ENCODE measurements around the gene NGEF.

The NGEF gene

DNA sequence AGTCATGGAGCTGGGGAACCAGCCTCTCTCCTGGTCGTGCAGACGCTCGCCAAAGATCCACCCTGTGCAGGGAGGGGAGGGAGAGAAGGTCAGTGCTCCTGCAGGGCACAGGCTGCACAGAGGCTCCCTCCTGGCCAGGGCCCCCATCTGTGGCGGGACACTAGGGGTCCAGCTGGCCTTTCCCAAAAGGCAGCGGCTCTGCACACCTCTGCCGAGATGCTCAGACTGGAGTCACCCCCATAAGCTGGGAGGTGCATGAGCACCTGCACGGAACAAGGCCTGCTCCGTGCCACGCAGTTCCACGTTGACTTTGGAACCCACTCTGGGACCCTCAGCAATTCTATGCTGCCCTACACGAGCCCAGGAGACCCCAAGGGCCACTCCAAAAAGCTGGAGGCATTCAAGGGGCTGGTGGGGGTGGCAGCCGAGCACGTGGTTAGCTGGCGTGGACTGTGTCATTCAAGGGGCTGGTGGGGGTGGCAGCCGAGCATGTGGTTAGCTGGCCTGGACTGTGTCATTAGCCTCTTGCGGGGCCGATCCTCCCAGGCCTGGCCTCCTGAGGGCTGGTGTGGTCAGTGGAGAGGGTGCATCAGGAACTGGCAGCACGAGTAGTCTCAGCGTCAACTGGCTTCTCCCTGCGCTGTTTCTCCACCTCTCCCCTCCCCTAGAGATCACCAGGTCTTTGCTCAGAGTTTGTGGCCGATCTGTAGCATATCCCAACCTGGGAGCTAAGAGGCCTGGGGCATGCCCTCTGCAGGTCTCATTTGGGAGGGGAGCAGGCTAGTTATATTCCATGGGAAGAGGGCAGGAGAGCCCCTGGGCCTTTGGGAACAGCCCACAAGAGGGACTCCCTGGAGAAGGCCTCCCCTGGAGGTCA is 133.2 kb downstream of the NGEF start:
- no CpG with 5 or more reads among the region's 21 CpGs for WGBS (ENCODE audit: extremely low coverage, insufficient coverage, insufficient read length)
- Histone ChIP-seq H3K27ac (ENCODE audit: low read depth, low read length) (no peak overlapping the region), H3K23ac (ENCODE audit: low read length) (no peak overlapping the region)

GRCh38 chr2:232878855-232879617 is 134.0 kb downstream of the NGEF start:
- Histone ChIP-seq H4K8ac (ENCODE audit: low read depth, low read length) (no peak overlapping the region), H2AK5ac (ENCODE audit: low read length) (no peak overlapping the region), H3K36me3 (ENCODE audit: control insufficient read depth in 1 of 2, insufficient read depth in 2 of 2, low read length in 2 of 2) (peaks cover 0 to 1% of the 10 kb centered on the region in 2 experiments), H3K4me3 (ENCODE audit: low read depth, low read length) (no peak overlapping the region), H4K91ac (ENCODE audit: low read depth, low read length) (no peak overlapping the region), H2AFZ (ENCODE audit: insufficient read depth, low read length, poor library complexity) (no peak overlapping the region), H2BK12ac (ENCODE audit: low read length) (no peak overlapping the region), H3K9ac (ENCODE audit: low read length) (no peak overlapping the region), H3K14ac (ENCODE audit: low read length) (no peak overlapping the region), H2BK120ac (ENCODE audit: insufficient read depth, low read length, poor library complexity) (no peak overlapping the region), H3K4me2 (ENCODE audit: low read length) (no peak overlapping the region), H3K79me2 (ENCODE audit: control insufficient read depth, insufficient read depth, low read length, poor library complexity) (no peaks in the 10 kb centered on the region), H3K9me3 (ENCODE audit: insufficient read depth, low read depth, low read length) (no peaks in the 10 kb centered on the region), H3K23ac (ENCODE audit: low read length) (no peak overlapping the region), H2BK5ac (ENCODE audit: low read depth, low read length, poor library complexity) (no peak overlapping the region), H3K27ac (ENCODE audit: low read depth, low read length) (no peak overlapping the region), H3K4ac (ENCODE audit: low read depth, low read length) (no peak overlapping the region), H3K27me3 (ENCODE audit: insufficient read depth, low read length) (peaks cover 17% of the 10 kb centered on the region), H3K79me1 (ENCODE audit: low read length) (no peaks in the 10 kb centered on the region), H3K4me1 (ENCODE audit: control insufficient read depth in 1 of 2, insufficient read depth in 2 of 2, low read length in 2 of 2) (peaks cover 0 to 12% of the 10 kb centered on the region in 2 experiments), H3K18ac (ENCODE audit: low read length) (no peak overlapping the region), H4K12ac (ENCODE audit: low read depth, low read length) (no peak overlapping the region)
- WGBS (ENCODE audit: extremely low coverage, insufficient coverage, insufficient read length): no CpG with 5 or more reads among the region's 20 CpGs
- no peak for DNase-seq

More for the DNA sequence above, 133.2 kb downstream of the NGEF start:
- Histone ChIP-seq H4K8ac (ENCODE audit: low read depth, low read length) (no peak overlapping the region), H2AFZ (ENCODE audit: insufficient read depth, low read length, poor library complexity) (no peak overlapping the region), H4K91ac (ENCODE audit: low read depth, low read length) (no peak overlapping the region), H3K4me1 (ENCODE audit: control insufficient read depth in 1 of 2, insufficient read depth in 2 of 2, low read length in 2 of 2) (peaks cover 0 to 12% of the 10 kb centered on the region in 2 experiments), H3K4me2 (ENCODE audit: low read length) (no peak overlapping the region), H3K4me3 (ENCODE audit: low read depth, low read length) (no peak overlapping the region), H2BK12ac (ENCODE audit: low read length) (no peak overlapping the region), H3K79me1 (ENCODE audit: low read length) (no peaks in the 10 kb centered on the region), H3K36me3 (ENCODE audit: control insufficient read depth in 1 of 2, insufficient read depth in 2 of 2, low read length in 2 of 2) (no peaks in the 10 kb centered on the region), H3K14ac (ENCODE audit: low read length) (no peak overlapping the region), H2BK120ac (ENCODE audit: insufficient read depth, low read length, poor library complexity) (no peak overlapping the region), H3K9ac (ENCODE audit: low read length) (no peak overlapping the region), H3K18ac (ENCODE audit: low read length) (no peak overlapping the region), H2BK5ac (ENCODE audit: low read depth, low read length, poor library complexity) (no peak overlapping the region), H2AK5ac (ENCODE audit: low read length) (no peak overlapping the region), H3K27me3 (ENCODE audit: insufficient read depth, low read length) (peaks cover 17% of the 10 kb centered on the region), H3K4ac (ENCODE audit: low read depth, low read length) (no peak overlapping the region), H4K12ac (ENCODE audit: low read depth, low read length) (no peak overlapping the region), H3K79me2 (ENCODE audit: control insufficient read depth, insufficient read depth, low read length, poor library complexity) (no peaks in the 10 kb centered on the region), H3K9me3 (ENCODE audit: insufficient read depth, low read depth, low read length) (no peaks in the 10 kb centered on the region)
- DNase-seq: no peak

GRCh38 chr2:232877940-232878511 is 135.0 kb downstream of the NGEF start:
- H3K79me1 ChIP-seq (ENCODE audit: low read length): no peaks in the 10 kb centered on the region
- H4K12ac ChIP-seq (ENCODE audit: low read depth, low read length): no peak overlapping the region
- no peak overlapping the region for H3K23ac ChIP-seq (ENCODE audit: low read length)
- H3K27ac ChIP-seq (ENCODE audit: low read depth, low read length): no peak overlapping the region
- H3K14ac ChIP-seq (ENCODE audit: low read length): no peak overlapping the region
- H4K8ac ChIP-seq (ENCODE audit: low read depth, low read length): no peak overlapping the region
- no peak overlapping the region for H2AK5ac ChIP-seq (ENCODE audit: low read length)
- H3K4me1 ChIP-seq (ENCODE audit: control insufficient read depth in 1 of 2, insufficient read depth in 2 of 2, low read length in 2 of 2): peaks cover 4 to 12% of the 10 kb centered on the region in 2 experiments
- H2AFZ ChIP-seq (ENCODE audit: insufficient read depth, low read length, poor library complexity): no peak overlapping the region
- no peak overlapping the region for H3K9ac ChIP-seq (ENCODE audit: low read length)
- no peaks in the 10 kb centered on the region for H3K9me3 ChIP-seq (ENCODE audit: insufficient read depth, low read depth, low read length)
- H3K79me2 ChIP-seq (ENCODE audit: control insufficient read depth, insufficient read depth, low read length, poor library complexity): no peaks in the 10 kb centered on the region
- H2BK12ac ChIP-seq (ENCODE audit: low read length): no peak overlapping the region
- peaks cover 17% of the 10 kb centered on the region for H3K27me3 ChIP-seq (ENCODE audit: insufficient read depth, low read length)
- H3K4ac ChIP-seq (ENCODE audit: low read depth, low read length): no peak overlapping the region
- WGBS (ENCODE audit: extremely low coverage, insufficient coverage, insufficient read length): no CpG with 5 or more reads among the region's 13 CpGs
- H4K91ac ChIP-seq (ENCODE audit: low read depth, low read length): no peak overlapping the region
- no peak overlapping the region for H3K4me3 ChIP-seq (ENCODE audit: low read depth, low read length)
- H3K36me3 ChIP-seq (ENCODE audit: control insufficient read depth in 1 of 2, insufficient read depth in 2 of 2, low read length in 2 of 2): peaks cover 0 to 1% of the 10 kb centered on the region in 2 experiments
- no peak overlapping the region for H2BK5ac ChIP-seq (ENCODE audit: low read depth, low read length, poor library complexity)
- no peak overlapping the region for H3K4me2 ChIP-seq (ENCODE audit: low read length)
- no peak for DNase-seq
- H2BK120ac ChIP-seq (ENCODE audit: insufficient read depth, low read length, poor library complexity): no peak overlapping the region
- H3K18ac ChIP-seq (ENCODE audit: low read length): no peak overlapping the region

DNA sequence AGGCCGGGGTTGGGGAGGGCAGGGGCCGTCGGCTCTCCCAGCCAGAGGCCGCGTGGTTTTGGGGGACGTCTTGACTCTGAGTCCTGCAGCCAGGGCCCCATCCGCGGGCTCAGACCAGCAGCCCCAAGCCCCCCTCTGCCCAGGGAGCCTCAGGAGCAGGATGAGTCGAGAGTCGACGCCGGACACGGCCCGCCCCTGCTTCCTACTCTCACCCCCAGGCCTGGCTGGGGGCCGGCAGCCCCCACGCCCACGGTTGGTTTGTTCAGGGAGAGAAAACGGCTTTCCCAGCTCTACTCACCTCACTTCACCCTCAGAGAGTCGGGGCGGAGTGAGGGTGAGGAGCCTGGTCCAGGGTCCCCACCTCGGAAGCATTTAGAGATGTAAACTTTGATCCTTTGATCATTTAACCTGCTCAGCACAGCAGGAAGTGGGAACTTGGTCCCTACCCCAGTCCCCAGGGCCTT is 136.0 kb downstream of the NGEF start:
- no peak overlapping the region for H2AK5ac ChIP-seq (ENCODE audit: low read length)
- no CpG with 5 or more reads among the region's 21 CpGs for WGBS (ENCODE audit: extremely low coverage, insufficient coverage, insufficient read length)
- H2BK5ac ChIP-seq (ENCODE audit: low read depth, low read length, poor library complexity): no peak overlapping the region
- H3K36me3 ChIP-seq (ENCODE audit: control insufficient read depth in 1 of 2, insufficient read depth in 2 of 2, low read length in 2 of 2): peaks cover 0 to 1% of the 10 kb centered on the region in 2 experiments
- H3K4me3 ChIP-seq (ENCODE audit: low read depth, low read length): no peak overlapping the region
- H3K14ac ChIP-seq (ENCODE audit: low read length): no peak overlapping the region
- no peaks in the 10 kb centered on the region for H3K9me3 ChIP-seq (ENCODE audit: insufficient read depth, low read depth, low read length)
- H2BK12ac ChIP-seq (ENCODE audit: low read length): no peak overlapping the region
- H3K79me2 ChIP-seq (ENCODE audit: control insufficient read depth, insufficient read depth, low read length, poor library complexity): no peaks in the 10 kb centered on the region
- H4K91ac ChIP-seq (ENCODE audit: low read depth, low read length): no peak overlapping the region
- H3K23ac ChIP-seq (ENCODE audit: low read length): no peak overlapping the region
- no peak overlapping the region for H3K4ac ChIP-seq (ENCODE audit: low read depth, low read length)
- H3K27me3 ChIP-seq (ENCODE audit: insufficient read depth, low read length): peaks cover 17% of the 10 kb centered on the region
- DNase-seq: no peak
- H2BK120ac ChIP-seq (ENCODE audit: insufficient read depth, low read length, poor library complexity): no peak overlapping the region
- no peak overlapping the region for H2AFZ ChIP-seq (ENCODE audit: insufficient read depth, low read length, poor library complexity)
- no peak overlapping the region for H4K12ac ChIP-seq (ENCODE audit: low read depth, low read length)
- peak overlapping the region; percentile 98 for H3K4me2 ChIP-seq (ENCODE audit: low read length)
- no peak overlapping the region for H3K9ac ChIP-seq (ENCODE audit: low read length)
- no peaks in the 10 kb centered on the region for H3K79me1 ChIP-seq (ENCODE audit: low read length)
- H3K27ac ChIP-seq (ENCODE audit: low read depth, low read length): no peak overlapping the region
- peak overlapping the region; percentile 23 for H4K8ac ChIP-seq (ENCODE audit: low read depth, low read length)
- peaks cover 4 to 12% of the 10 kb centered on the region in 2 experiments for H3K4me1 ChIP-seq (ENCODE audit: control insufficient read depth in 1 of 2, insufficient read depth in 2 of 2, low read length in 2 of 2)
- H3K18ac ChIP-seq (ENCODE audit: low read length): no peak overlapping the region
